RWPE2 (cell line): ENCODE measurements around the gene SMCO1.

Experiments
- ATAC-seq: fragments of 200-7000 bp; cut with Tn5 transposase; 3 replicates; pipeline ENCODE4 v1.9.1; 2021; ENCODE audit warnings: low read depth
- DNase-seq: peaks from one replicate; pipeline ENCODE4 v3.0.0-alpha.2; 2020; ENCODE audit warnings: low spot score
- H3K27ac ChIP-seq: fragments of 450-650 bp; 2 replicates; pipeline ENCODE4 v1.5.1; 2017; ENCODE audit warnings: mild to moderate bottlenecking; ENCODE audit not compliant: poor library complexity, severe bottlenecking
- H3K27me3 ChIP-seq: fragments of 250-450 bp; sonication (Bioruptor Pico); 2 replicates; pipeline ENCODE4 v1.5.1; 2021; ENCODE audit warnings: mild to moderate bottlenecking, moderate library complexity; ENCODE audit not compliant: insufficient read depth, poor library complexity, severe bottlenecking
- H3K36me3 ChIP-seq: fragments of 250-450 bp; sonication (Bioruptor Pico); 2 replicates; pipeline ENCODE4 v1.5.1; 2020; ENCODE audit warnings: low read depth, mild to moderate bottlenecking, moderate library complexity
- H3K4me1 ChIP-seq: fragments of 250-450 bp; sonication (Bioruptor Pico); 2 replicates; pipeline ENCODE4 v1.5.1; 2021; ENCODE audit warnings: mild to moderate bottlenecking, moderate library complexity; ENCODE audit not compliant: insufficient read depth, poor library complexity, severe bottlenecking
- H3K4me3 ChIP-seq: fragments of 250-450 bp; sonication (Bioruptor Pico); 2 replicates; pipeline ENCODE4 v1.5.1; 2021; ENCODE audit warnings: mild to moderate bottlenecking, moderate library complexity; ENCODE audit not compliant: severe bottlenecking
- H3K9me3 ChIP-seq: fragments of 250-450 bp; sonication (Bioruptor Pico); 2 replicates; pipeline ENCODE4 v1.5.1; 2021; ENCODE audit warnings: mild to moderate bottlenecking, moderate library complexity; ENCODE audit not compliant: severe bottlenecking
- CTCF ChIP-seq: fragments of 450-650 bp; IDR thresholded peaks from one replicate; pipeline ENCODE4 v1.5.1; 2017; ENCODE audit warnings: mild to moderate bottlenecking, moderate library complexity; ENCODE audit not compliant: poor library complexity, severe bottlenecking

SMCO1 gene

GRCh38 chr3:196533260-196533681, 18.1 kb upstream of the SMCO1 start:
- Histone ChIP-seq H3K27ac (no peak overlapping the region), H3K4me1 (no peaks in the 10 kb centered on the region), H3K9me3 (no peaks in the 10 kb centered on the region), H3K36me3 (no peaks in the 10 kb centered on the region), H3K27me3 (no peaks in the 10 kb centered on the region), H3K4me3 (no peak overlapping the region)
- TF ChIP-seq CTCF: no peak
- DNase-seq (no peak), ATAC-seq (no peak)

- no peaks in the 10 kb centered on the region for H3K36me3 ChIP-seq
- no peaks in the 10 kb centered on the region for H3K27me3 ChIP-seq
- H3K4me3 ChIP-seq: no peak overlapping the region
- H3K9me3 ChIP-seq: no peaks in the 10 kb centered on the region
- H3K4me1 ChIP-seq: no peaks in the 10 kb centered on the region
- H3K27ac ChIP-seq: no peak overlapping the region
- ATAC-seq: no peak
- TF ChIP-seq CTCF: no peak
- no peak for DNase-seq
These were observed 16.3 kb upstream of the SMCO1 start for GRCh38 chr3:196531418-196531817.

GRCh38 chr3:196528639-196529233, 13.6 kb upstream of the SMCO1 start:
- no peaks in the 10 kb centered on the region for H3K4me1 ChIP-seq
- H3K27me3 ChIP-seq: no peaks in the 10 kb centered on the region
- peak overlapping the region; percentile 27 for H3K4me3 ChIP-seq
- TF ChIP-seq CTCF: peak; percentile 89
- DNase-seq (peak; percentile 64), ATAC-seq (peak; percentile 91)
- no peaks in the 10 kb centered on the region for H3K9me3 ChIP-seq
- no peaks in the 10 kb centered on the region for H3K36me3 ChIP-seq
- H3K27ac ChIP-seq: no peak overlapping the region

DNA sequence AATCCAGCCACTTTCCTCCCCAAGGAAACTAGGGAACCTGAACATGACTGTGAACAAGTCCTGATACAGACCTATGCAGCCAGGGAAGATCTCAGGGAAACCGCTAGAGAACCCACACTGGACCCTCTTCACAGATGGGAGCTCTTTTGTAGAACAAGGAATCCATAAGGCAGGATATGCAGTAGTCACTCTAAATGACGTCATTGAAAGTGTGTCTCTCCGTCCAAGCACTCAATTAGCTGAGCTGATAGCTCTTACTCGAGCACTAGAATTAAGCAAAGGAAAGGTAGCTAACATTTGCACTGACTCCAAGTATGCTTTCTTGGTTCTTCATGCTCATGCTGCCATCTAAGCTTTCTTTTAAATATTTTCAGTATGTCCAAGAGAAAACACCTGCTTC, 10.0 kb upstream of the SMCO1 start:
- H3K36me3 ChIP-seq: no peaks in the 10 kb centered on the region
- H3K4me3 ChIP-seq: no peak overlapping the region
- H3K4me1 ChIP-seq: no peaks in the 10 kb centered on the region
- H3K27me3 ChIP-seq: no peaks in the 10 kb centered on the region
- TF ChIP-seq CTCF: no peak
- H3K27ac ChIP-seq: no peak overlapping the region
- no peak for ATAC-seq
- H3K9me3 ChIP-seq: peaks cover 1% of the 10 kb centered on the region
- DNase-seq: no peak

- DNase-seq (no peak), ATAC-seq (no peak)
- Histone ChIP-seq H3K4me1 (no peaks in the 10 kb centered on the region), H3K27ac (no peak overlapping the region), H3K9me3 (peaks cover 5% of the 10 kb centered on the region), H3K36me3 (no peaks in the 10 kb centered on the region), H3K27me3 (no peaks in the 10 kb centered on the region), H3K4me3 (no peak overlapping the region)
- TF ChIP-seq CTCF: peak; percentile 7
These were observed 9.4 kb upstream of the SMCO1 start for GRCh38 chr3:196524527-196524926.
